IMR-90 (cell line): ENCODE data around the gene TBC1D8.

Experiments
- POLR2A ChIP-seq: IDR thresholded peaks from 2 replicates; pipeline ENCODE4 v1.6.1; 2012; ENCODE audit warnings: mild to moderate bottlenecking, low read depth, low read length
- SMC3 ChIP-seq: fragments of 150-350 bp; IDR thresholded peaks from 2 replicates; pipeline ENCODE4 v1.6.1; 2016; ENCODE audit warnings: low read depth, mild to moderate bottlenecking, antibody characterized with exemption, low read length, moderate library complexity
- TF ChIP-seq, protein P1 (sequence below): conservative IDR thresholded peaks from 2 replicates; pipeline ENCODE4 v1.5.1; 2012; ENCODE audit warnings: mild to moderate bottlenecking, low read depth, low read length, improper control_type of control experiment

- TF ChIP-seq, protein P1, sequence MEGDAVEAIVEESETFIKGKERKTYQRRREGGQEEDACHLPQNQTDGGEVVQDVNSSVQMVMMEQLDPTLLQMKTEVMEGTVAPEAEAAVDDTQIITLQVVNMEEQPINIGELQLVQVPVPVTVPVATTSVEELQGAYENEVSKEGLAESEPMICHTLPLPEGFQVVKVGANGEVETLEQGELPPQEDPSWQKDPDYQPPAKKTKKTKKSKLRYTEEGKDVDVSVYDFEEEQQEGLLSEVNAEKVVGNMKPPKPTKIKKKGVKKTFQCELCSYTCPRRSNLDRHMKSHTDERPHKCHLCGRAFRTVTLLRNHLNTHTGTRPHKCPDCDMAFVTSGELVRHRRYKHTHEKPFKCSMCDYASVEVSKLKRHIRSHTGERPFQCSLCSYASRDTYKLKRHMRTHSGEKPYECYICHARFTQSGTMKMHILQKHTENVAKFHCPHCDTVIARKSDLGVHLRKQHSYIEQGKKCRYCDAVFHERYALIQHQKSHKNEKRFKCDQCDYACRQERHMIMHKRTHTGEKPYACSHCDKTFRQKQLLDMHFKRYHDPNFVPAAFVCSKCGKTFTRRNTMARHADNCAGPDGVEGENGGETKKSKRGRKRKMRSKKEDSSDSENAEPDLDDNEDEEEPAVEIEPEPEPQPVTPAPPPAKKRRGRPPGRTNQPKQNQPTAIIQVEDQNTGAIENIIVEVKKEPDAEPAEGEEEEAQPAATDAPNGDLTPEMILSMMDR, result no peak
- TF ChIP-seq POLR2A (no peak), SMC3 (no peak)
Observed at GRCh38 chr2:101173707-101174295, 22.6 kb upstream of the TBC1D8 start.
